ENCODE data around the gene CLSTN2.

- TF ChIP-seq, protein P1, sequence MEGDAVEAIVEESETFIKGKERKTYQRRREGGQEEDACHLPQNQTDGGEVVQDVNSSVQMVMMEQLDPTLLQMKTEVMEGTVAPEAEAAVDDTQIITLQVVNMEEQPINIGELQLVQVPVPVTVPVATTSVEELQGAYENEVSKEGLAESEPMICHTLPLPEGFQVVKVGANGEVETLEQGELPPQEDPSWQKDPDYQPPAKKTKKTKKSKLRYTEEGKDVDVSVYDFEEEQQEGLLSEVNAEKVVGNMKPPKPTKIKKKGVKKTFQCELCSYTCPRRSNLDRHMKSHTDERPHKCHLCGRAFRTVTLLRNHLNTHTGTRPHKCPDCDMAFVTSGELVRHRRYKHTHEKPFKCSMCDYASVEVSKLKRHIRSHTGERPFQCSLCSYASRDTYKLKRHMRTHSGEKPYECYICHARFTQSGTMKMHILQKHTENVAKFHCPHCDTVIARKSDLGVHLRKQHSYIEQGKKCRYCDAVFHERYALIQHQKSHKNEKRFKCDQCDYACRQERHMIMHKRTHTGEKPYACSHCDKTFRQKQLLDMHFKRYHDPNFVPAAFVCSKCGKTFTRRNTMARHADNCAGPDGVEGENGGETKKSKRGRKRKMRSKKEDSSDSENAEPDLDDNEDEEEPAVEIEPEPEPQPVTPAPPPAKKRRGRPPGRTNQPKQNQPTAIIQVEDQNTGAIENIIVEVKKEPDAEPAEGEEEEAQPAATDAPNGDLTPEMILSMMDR (IDR thresholded peaks at IDR 0.05) = no peak
- TF ChIP-seq EP300 (IDR thresholded peaks at IDR 0.05) = no peak
- TF ChIP-seq POLR2A (IDR thresholded peaks at IDR 0.05) = no peak
These were observed 169.1 kb downstream of the CLSTN2 start for GRCh38 chr3:140103986-140104645.
